PC-3 (cell line): ENCODE measurements around the gene SYNGR3. TPM values are rescaled to one million over a fixed set of nuclear protein-coding genes. Genes with fewer than 3 reads are reported as not detected.

ENCODE experiments used
- ATAC-seq: fragments of 200-7000 bp; cut with Tn5 transposase; 2 replicates; pipeline ENCODE4 v1.9.1; 2020; ENCODE audit warnings: mild to moderate bottlenecking, moderate library complexity
- BruUV-seq: library from RNA; stranded (reverse); fragments of 400-500 nt; replicated peaks from 2 replicates; lab custom pipeline; 2021; lab: Mats Ljungman, UMichigan
- CTCF ChIA-PET: fragments of 300-600 bp; sonication (Branson Sonifier 250); formaldehyde crosslinking; loops from one replicate; lab custom pipeline; 2022; ENCODE audit warnings: antibody characterized with exemption; lab: Charles Lee
- POLR2A ChIA-PET: fragments of 300-600 bp; sonication (Branson Sonifier 250); formaldehyde crosslinking; loops from one replicate; lab custom pipeline; 2022; ENCODE audit warnings: antibody characterized with exemption; ENCODE audit not compliant: unreplicated experiment; lab: Charles Lee
- DNase-seq: peaks from one replicate; pipeline ENCODE4 v3.0.0-alpha.2; 2015
- H2AFZ ChIP-seq: fragments of 300-600 bp; sonication (generic); 2 replicates; pipeline ENCODE4 v1.6.0; 2016; ENCODE audit warnings: antibody characterized with exemption, low read length
- H3F3A ChIP-seq: fragments of 300-600 bp; sonication (generic); one replicate; pipeline ENCODE4 v1.6.0; 2017; ENCODE audit warnings: antibody characterized with exemption, low read length, control low read depth, mild to moderate bottlenecking; ENCODE audit not compliant: unreplicated experiment
- H3K27ac ChIP-seq: fragments of 300-600 bp; sonication (generic); 2 replicates; pipeline ENCODE4 v1.5.1; 2016; ENCODE audit warnings: mild to moderate bottlenecking, low read length
- H3K27me3 ChIP-seq: fragments of 300-600 bp; sonication (generic); 2 replicates; pipeline ENCODE4 v1.6.1; 2016; ENCODE audit warnings: low read length, mixed read lengths
- H3K36me3 ChIP-seq: fragments of 300-600 bp; sonication (generic); 2 replicates; pipeline ENCODE4 v1.6.1; 2016; ENCODE audit warnings: low read depth, mixed run types, low read length, mixed read lengths
- H3K4me1 ChIP-seq: fragments of 300-600 bp; sonication (generic); 2 replicates; pipeline ENCODE4 v1.5.1; 2016; ENCODE audit warnings: low read length; ENCODE audit not compliant: insufficient read depth
- H3K4me2 ChIP-seq: fragments of 300-600 bp; sonication (generic); 2 replicates; pipeline ENCODE4 v1.6.0; 2016; ENCODE audit warnings: low read length
- H3K4me3 ChIP-seq: fragments of 300-600 bp; sonication (generic); 2 replicates; pipeline ENCODE4 v1.5.1; 2016; ENCODE audit warnings: mild to moderate bottlenecking, low read length, mixed read lengths
- H3K79me2 ChIP-seq: fragments of 300-600 bp; sonication (generic); 2 replicates; pipeline ENCODE4 v1.6.1; 2017; ENCODE audit warnings: low read length, mixed read lengths
- H3K9ac ChIP-seq: fragments of 300-600 bp; sonication (generic); 2 replicates; pipeline ENCODE4 v1.6.0; 2016; ENCODE audit warnings: mild to moderate bottlenecking, low read length
- H3K9me2 ChIP-seq: fragments of 300-600 bp; sonication (generic); replicated peaks from 2 replicates; pipeline ENCODE4 v1.6.1; 2016; ENCODE audit warnings: mixed run types, low read length, mixed read lengths
- H3K9me3 ChIP-seq: fragments of 300-600 bp; sonication (generic); 2 replicates; pipeline ENCODE4 v1.6.1; 2016; ENCODE audit warnings: low read length, mixed read lengths
- H4K20me1 ChIP-seq: fragments of 300-600 bp; sonication (generic); 2 replicates; pipeline ENCODE4 v1.6.1; 2016; ENCODE audit warnings: low read length, mixed read lengths
- CTCF ChIP-seq: fragments of 300-600 bp; sonication (generic); conservative IDR thresholded peaks from 2 replicates; pipeline ENCODE4 v1.5.1; 2017; ENCODE audit warnings: antibody characterized with exemption, low read depth, mild to moderate bottlenecking, low read length
- EZH2 ChIP-seq: fragments of 300-600 bp; sonication (generic); IDR thresholded peaks from one replicate; pipeline ENCODE4 v1.6.1; 2017; ENCODE audit warnings: antibody characterized with exemption, mild to moderate bottlenecking, low read length; ENCODE audit not compliant: unreplicated experiment
- EZH2phosphoT487 ChIP-seq: fragments of 300-600 bp; sonication (generic); IDR thresholded peaks from 2 replicates; pipeline ENCODE4 v1.6.1; 2018; ENCODE audit warnings: mild to moderate bottlenecking, antibody characterized with exemption, low read length, borderline replicate concordance
- intact Hi-C: fragments of 100-400 bp; cut with micrococcal nuclease; formaldehyde crosslinking; loops from 2 replicates; pipeline ENCODE4 v1.9.0; 2023
- total RNA-seq: library from RNA; depleted of rRNA; stranded (reverse); fragments of >200 nt; gene quantifications from 2 replicates; pipeline ENCODE4 v1.2.3, GENCODE V29; 2014

SYNGR3 gene
- total RNA-seq, 1 experiment from 2014 or later, result 1.5 TPM

- ChIA-PET POLR2A (no interaction called here), CTCF (no interaction called here)
- H3K9me3 ChIP-seq, result no peaks in the 10 kb centered on the region
- no TSS peak for BruUV-seq
- intact Hi-C loops, result no loop called here
- peaks cover 39% of the 10 kb centered on the region for H3K4me1 ChIP-seq
- H3F3A ChIP-seq, result peaks cover 3% of the 10 kb centered on the region
- H3K36me3 ChIP-seq, result no peaks in the 10 kb centered on the region
- peak overlapping the region; percentile 88 for H3K4me2 ChIP-seq
- no peak overlapping the region for H2AFZ ChIP-seq
- no peak overlapping the region for H3K9ac ChIP-seq
- DNase-seq, result no peak
- no peak for ATAC-seq
- TF ChIP-seq CTCF, result no peak
- peak; percentile 48; the same call in 1 of the 2 replicates for TF ChIP-seq EZH2phosphoT487
- peaks cover 10% of the 10 kb centered on the region for H3K79me2 ChIP-seq
- H3K4me3 ChIP-seq, result peak overlapping the region; percentile 64
- H3K27me3 ChIP-seq, result no peaks in the 10 kb centered on the region
- no peaks in the 10 kb centered on the region for H3K9me2 ChIP-seq
- H3K27ac ChIP-seq, result no peak overlapping the region
- no peaks in the 10 kb centered on the region for H4K20me1 ChIP-seq
Observed at GRCh38 chr16:1980030-1980769, 9.6 kb upstream of the SYNGR3 start.

GRCh38 chr16:1980770-1981087, 9.0 kb upstream of the SYNGR3 start:
- Histone ChIP-seq H3K9ac (no peak overlapping the region), H3K27ac (no peak overlapping the region), H3K79me2 (peaks cover 15% of the 10 kb centered on the region), H3K9me2 (no peaks in the 10 kb centered on the region), H3K4me1 (peaks cover 44% of the 10 kb centered on the region), H3K27me3 (no peaks in the 10 kb centered on the region), H3K36me3 (no peaks in the 10 kb centered on the region), H3K4me2 (peak overlapping the region; percentile 88; the same call in 1 of the 2 replicates), H3F3A (peaks cover 3% of the 10 kb centered on the region), H2AFZ (no peak overlapping the region), H4K20me1 (no peaks in the 10 kb centered on the region), H3K9me3 (no peaks in the 10 kb centered on the region), H3K4me3 (no peak overlapping the region)
- ATAC-seq, result no peak
- intact Hi-C loops, result no loop called here
- CTCF ChIA-PET, result no interaction called here
- DNase-seq, result no peak
- POLR2A ChIA-PET, result no interaction called here
- TF ChIP-seq CTCF (no peak), EZH2phosphoT487 (no peak), EZH2 (no peak)
- no TSS peak for BruUV-seq

DNA sequence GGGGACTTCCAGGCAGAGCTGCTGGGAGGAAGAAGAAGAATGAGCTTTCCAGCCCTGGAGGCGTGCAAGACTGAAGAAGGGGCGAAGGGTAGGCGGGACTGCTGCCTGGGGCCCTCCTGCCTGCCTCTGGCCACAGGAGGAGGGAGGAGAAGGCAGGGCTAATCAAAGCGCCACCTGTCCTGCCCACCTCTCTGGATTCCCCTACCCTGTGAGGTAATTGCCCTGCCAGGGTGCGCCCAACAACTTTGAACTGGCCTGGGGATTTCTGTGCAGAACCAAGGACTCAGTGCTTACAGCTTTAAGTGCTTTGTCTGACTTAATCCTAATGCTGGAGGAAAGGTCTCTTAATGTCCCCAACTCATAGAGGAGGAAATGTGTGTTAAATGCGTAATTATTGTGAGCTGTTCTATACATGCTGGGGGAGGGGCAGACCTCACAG, 8.4 kb upstream of the SYNGR3 start, which contains the start of gene NOXO1:
TSS of gene NOXO1 (minus strand) at position 72 of the 439 bp plus-strand sequence. CDS start 290 bp downstream, outside the sequence.
- intact Hi-C loops, result no loop called here
- DNase-seq (no peak), ATAC-seq (no peak)
- Histone ChIP-seq H3K36me3 (no peaks in the 10 kb centered on the region), H3K9me3 (no peaks in the 10 kb centered on the region), H3K27me3 (no peaks in the 10 kb centered on the region), H3K9me2 (no peaks in the 10 kb centered on the region), H3K4me3 (0 out of 2 replicates have a peak within 1 kb of the TSS, but pooled peaks have one; percentile 64), H4K20me1 (no peaks in the 10 kb centered on the region), H3K4me1 (peaks cover 47% of the 10 kb centered on the region), H3K9ac (no peak within 1 kb of the TSS), H3K79me2 (peaks cover 19% of the 10 kb centered on the region), H3K27ac (no peak within 1 kb of the TSS), H3F3A (peaks cover 3% of the 10 kb centered on the region), H3K4me2 (peak within 1 kb of the TSS; percentile 88), H2AFZ (no peak within 1 kb of the TSS)
- CTCF ChIA-PET, result no interaction called here
- POLR2A ChIA-PET, result no interaction called here
- no peak for TF ChIP-seq EZH2phosphoT487
- no peak for TF ChIP-seq EZH2
- TF ChIP-seq CTCF, result no peak
- no TSS peak for BruUV-seq
